ENCODE data around the gene VSTM5.

The VSTM5 gene

DNA sequence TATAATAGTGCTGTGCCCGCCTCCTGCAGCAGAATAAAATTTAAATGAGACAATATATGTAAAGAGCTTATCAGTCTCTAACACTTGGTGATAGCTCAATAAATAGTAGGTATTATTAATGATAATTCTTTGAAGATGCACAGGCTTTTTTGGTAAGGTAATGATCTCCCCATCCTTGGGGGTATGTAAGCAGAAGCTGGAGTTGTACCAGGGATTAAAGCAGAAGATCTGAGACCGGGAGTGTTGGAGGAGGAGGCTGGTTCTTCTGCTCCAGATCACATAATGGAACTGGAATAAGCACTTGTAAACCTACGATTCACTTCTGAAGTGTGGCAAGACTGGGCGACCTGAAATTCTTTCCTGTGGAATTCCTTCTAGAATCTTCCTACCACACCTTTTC, 8.4 kb downstream of the VSTM5 start:
- no peak for DNase-seq

DNA sequence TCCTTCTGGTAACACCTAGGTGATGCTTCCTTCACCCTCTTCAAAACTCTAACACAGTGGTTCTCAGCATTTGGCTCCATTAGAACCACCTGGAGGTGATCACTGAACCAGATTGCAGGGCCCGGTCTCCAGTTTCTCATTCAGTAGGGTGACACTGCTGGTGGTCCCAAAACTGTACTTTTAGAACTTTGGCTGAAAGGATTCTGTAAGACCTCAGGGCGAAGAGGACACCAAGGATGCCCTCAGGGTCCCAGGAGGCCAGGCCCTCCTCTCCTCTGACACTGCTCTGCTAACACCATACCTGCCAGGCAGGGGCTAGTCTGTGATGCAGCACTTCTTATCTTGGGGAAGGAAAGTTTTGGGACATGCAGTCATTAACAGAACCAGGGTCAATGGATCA, 9.0 kb downstream of the VSTM5 start:
- DNase-seq, result no peak

DNA sequence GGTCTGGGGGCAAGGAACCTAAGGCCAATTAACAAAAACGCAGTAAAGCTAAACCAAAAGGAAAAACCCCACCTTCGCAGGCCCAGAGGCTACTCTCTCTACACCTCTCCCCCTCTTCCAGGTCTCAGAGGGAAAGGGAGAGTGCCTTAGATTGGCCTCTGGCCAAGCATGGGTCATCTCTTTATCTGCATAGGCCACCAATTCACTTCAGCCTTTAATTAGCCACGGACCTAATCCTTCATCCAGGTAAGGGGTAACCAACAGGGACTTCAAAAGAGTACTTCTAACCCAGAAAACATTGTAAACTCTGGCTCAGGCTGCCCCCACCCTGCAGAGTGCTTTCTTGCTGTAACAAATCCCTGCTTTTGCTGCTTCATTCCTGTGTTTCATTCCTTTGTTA, 9.4 kb downstream of the VSTM5 start:
- DNase-seq, result no peak

DNA sequence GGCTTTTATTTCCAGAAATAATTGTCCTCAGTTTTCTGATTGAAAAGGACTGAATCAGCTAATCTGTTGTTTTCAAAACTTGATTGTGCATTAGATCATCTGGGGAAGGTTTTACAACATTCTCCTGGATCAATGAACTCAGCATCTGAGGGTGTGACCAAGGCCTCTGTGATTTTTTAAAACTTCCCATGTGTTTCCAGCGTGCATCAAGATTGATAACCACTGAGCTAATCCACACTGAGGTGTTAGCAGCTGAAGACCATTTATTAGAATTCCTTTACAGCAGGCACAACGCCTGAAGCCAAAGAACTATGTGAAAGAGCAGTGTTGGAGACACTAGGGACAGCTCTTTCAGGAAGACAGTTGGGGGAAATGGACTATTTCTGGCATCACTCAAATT, 10.2 kb downstream of the VSTM5 start:
- DNase-seq, result no peak

DNA sequence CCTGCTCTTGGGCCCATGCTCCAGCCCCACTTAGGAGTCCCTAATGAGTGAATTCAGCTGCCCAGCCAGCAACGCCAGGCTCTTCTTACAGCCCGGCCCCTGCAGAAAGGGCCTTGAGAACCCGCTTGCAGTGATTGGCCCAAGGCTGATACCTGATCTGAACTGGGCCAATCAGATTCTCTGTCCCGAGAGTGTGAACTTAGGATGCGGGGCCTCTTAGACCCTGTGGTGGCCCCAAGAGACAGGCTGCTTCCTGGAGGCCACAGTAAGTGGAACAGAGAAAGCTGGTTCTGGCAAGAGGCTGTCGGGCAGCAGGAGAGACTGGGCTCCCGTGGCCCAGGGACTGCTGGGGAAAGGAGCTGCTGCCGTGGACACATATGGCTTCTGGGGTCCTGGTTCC, 11.5 kb downstream of the VSTM5 start:
- DNase-seq, result no peak

DNA sequence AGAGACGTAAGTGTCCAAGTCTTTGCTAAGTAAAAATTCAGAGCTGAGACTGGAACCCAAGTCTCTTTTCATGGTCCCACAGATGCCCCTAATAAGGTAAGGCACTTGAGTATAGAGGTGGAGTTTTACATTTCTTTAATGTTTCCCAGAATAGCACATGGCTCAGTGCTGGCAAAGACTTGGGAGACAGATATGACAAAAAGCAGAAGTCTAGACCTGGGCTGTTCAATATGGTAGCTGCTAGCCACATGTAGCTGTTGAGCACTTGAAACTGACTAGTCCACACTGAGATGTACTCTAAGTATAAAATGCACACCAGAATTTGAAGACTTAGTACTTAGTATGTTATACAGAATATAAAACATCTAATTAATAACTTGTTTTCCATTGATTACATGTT, 17.6 kb downstream of the VSTM5 start:
- DNase-seq, result no peak

DNA sequence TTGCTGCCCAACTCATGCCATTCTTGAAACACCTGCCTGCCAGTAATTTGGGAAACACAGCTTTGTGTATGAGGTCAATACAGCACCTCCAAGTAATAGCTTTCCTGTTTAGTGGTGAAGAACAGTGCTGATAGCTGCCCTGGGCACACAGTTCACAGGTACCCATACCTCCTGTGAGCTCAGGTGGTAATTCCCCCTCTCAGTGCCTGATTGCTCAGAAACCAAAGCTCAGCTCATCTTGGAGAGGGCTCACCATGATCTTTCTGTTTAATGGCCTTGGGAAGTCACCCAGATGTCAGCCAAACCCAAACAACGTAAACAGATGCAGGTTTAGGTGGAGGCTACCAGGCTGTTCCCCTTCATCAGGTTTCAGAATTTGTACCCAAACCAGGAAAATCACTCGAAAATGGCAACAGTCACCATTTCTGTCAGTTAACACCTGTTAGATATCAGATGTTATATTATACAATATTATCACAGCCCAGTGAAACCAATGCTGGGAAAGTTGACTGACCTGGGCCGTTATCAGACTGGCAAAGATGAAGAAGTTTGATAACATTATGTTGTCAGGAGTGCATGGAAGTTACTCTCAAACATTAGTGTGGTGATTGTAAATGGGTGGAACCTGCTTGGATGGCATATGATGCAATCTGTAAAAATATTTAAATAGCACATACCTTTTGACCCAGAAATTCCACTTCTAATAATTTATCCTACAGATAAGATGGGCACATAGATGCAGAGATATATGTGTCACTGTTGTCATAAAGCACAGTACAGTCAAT, 18.9 kb downstream of the VSTM5 start:
- no peak for DNase-seq

DNA sequence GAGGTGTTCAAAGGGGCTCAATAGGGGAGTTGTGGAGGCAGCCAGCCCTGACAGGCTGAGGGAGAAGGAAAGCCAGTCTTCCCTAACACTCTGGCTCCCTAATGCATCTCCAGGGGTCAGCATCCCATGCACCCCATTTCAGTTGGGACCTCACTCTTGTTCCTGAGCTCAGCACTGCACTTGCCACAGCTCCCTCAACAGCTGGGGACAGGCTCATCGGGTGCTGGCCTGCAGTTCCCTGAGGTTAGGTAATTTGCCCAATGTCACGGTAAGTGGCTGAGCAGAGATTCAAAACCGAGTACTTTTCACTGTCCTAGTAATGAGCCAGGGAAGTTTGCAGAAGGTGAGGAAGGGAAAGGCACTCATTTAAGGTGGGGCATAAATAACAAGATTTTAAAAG, 20.8 kb downstream of the VSTM5 start:
- no peak for DNase-seq

DNA sequence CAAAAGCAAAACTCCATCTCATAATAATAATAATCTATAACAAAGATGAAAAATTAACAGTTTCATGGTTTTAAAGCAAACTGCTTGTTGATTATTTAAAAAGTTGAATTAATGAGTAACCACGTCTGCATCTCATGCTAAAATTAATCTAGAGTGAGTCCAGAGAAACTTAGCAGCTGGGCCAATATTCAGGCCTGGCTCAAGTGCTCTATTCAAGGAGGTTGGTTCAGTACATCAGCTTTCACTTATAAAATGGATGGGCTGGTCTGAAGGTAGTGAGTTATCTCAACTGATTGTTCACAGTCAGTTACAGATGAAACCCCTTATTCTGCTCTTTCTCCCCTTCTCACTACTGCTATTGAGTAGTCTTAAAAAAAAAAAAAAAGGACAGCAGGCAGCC, 23.1 kb downstream of the VSTM5 start:
- no peak for DNase-seq

DNA sequence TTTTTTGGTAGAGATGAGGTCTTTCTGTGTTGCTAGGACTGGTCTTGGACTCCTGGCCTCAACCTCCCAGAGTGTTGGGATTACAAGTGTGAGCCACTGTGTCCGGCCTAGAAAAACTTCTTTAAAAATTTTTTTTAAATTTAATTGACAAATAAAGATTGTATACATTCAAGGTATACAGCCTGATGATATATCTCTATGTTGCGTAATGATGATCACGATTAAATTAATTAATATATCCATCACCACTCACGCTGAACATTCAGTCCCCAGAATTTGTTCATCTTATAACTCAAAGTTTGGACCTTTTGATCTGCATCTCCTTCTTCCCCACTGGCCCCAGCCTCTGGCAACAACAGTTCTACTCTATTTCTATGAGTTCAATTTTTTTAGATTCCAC, 27.2 kb downstream of the VSTM5 start:
- no peak for DNase-seq

DNA sequence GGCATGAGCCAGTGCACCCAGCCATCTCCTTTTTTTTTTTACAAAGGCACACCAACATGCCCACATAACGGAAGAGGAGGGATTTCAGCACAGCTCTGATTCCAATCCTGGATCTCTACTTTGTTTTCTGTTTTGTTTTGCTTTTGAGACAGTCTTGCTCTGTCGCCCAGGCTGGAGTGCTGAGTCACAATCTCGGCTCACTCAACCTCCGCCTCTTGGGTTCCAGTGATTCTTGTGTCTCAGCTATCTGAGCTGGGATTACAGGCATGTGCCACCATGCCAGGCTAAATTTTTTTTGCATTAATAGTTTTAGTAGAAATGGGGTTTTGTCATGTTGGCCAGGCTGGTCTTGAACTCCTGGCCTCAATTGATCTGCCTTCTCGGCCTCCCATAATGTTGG, 28.1 kb downstream of the VSTM5 start:
- DNase-seq, result no peak

DNA sequence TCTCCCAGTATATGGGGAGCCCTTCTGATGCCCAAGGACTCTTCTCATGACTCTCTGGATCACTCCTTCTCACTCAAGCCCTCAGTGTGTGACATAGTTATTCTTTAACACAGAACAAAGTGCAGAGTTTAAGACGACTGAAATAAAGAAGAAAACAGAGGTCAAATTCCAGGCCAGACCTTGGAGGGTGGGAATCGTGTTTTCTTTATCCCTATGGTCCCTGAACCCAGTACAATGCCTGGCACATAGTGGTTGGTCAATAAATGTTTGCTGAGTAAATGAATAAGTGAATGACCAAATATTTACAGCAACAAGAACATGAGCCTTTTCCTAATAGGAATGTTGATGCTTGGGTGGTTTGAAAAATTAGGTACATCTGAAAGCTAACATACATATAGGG, 28.8 kb downstream of the VSTM5 start:
- no peak for DNase-seq

DNA sequence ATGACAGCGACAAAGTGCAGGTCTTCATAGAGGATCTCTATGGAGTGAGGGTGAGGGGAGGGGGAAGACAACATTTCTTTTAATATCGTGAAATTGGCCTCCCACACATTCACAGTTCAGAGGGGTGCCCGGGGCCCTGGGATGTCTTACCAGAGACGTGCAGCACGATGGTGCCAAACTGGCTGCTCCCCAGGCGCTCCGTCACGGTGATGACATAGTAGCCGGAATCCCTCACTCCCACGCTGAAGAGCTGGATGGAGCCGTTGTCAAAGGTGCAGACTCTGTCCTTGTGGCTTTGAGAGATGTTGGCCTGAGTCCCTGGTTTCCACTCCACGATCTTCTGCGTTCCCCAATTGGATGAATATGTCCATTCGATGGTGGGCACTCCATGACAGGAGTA, 29.6 kb downstream of the VSTM5 start:
- DNase-seq, result no peak

DNA sequence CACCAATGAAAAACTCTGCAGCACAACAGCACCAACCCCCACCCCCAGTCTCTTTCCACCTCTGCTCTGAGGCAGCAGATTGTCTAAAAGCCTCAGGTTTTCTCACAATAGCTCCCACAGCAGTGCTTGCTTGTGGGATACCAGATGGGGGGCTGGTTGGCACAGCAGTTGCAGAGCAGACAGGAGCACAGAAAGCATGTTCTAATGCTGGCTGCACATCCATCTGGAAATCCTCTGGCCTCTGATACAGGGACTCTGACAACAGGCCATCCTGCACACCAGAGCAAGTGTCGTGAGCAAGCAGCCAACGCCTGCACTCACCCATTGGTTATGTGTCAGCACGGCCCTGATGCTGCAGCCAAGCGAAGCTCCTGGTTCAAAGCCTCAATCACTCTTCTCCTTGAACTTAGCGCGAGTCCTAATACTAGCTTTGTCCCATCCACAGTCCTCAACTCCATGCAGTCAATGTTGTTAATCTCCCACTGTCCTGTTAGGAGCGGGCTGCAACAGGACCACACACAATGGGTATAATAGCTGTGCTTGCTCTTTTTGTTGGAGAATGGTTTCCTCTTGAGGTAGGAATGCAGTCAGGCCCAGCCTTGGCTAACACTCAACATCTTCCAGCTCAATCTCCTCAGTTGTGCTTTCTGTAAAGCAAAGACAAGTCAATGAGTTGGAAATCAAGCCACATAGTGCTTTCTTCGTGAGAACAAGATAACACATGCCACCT, 30.3 kb downstream of the VSTM5 start:
- no peak for DNase-seq

DNA sequence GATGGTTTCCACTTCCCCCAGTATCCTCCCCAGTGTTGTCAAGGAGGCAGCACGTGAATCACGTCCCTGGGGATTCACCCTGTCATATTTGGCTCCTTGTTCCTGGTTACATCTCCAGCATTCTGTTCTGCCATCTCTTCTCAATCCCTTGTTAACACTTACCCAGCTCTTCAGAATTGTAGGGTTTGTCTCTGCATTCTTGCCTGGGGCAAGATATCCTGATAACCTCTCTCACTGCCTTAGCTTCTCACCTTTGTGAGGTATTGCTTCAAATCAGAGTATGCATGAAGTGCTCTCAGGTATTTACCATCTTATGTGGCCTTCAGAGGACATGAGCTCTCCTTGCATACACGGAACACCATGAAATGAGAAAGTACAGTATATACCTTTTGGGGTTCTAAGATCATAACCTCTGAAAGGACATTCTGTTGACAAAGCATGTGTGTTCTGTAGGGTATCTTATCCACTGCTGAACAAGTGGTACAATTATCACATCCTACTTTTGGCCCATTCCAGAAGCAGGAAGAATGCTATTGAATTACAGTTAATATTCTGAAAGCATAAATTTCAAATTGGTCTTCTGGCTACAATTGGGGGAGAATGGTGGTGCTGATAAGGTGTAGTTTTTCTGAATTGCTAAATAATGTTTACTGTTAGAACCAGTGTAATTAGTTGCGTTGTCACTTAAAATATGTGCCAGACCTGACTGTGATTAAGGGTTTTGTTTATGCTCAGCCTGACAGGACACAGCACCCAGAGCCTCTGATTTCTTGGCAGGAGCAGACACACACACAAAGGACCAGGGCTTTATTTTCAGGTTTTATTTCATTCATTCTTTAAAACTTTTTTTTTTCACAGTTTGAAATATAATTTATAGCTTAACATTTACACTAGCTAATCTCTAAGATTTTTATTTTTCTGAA, 32.7 kb downstream of the VSTM5 start:
- no peak for DNase-seq

DNA sequence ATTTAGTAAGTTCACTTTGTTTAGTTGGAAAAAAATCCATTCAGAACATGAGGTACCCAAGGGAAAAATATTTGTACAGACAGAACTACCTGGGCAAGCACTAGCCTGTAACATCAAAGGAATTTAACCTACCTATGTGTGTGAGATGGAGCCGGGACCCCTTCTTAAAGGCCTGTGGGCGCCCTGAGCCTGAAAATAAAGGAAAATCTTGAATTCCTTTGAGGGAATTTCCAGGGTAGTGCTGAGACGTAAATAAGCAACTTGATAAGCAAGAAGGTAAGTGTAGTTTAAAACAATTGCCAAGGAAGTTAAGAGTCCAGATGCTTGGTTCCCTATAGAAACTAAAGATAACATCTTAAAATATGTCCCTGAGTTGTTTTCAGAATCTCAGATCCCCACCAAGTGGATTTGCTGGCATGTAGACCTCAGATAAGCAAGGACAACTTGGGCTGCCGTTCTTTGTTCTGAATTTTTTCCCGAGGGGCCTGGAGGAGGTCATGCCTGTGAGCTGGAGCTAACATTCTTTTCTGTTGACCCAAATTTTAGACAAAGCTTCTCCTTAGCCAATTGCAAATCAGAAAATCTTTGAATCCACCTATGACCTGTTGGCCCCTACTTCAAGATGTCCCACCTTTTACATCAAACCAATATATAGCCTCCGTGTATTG, 35.3 kb downstream of the VSTM5 start:
- DNase-seq, result no peak

DNA sequence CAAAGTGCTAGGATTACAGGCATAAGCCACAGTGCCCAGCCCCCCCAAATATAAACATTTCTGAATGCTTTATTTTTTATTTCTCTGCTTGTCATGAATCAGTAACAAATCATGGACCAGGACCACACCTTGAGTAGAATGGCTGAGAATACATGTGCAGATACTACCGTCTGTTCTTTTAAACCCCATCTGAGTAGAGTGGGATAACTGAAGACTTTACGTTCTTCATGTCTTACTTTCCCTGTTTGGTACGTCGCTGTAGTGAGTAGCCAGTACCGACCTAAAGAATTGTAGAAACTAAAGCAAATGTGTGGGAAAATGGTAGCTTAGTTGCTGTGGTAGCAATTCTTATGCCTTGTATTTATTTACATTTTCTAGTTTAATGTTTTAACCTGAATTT, 36.4 kb downstream of the VSTM5 start:
- DNase-seq, result no peak

DNA sequence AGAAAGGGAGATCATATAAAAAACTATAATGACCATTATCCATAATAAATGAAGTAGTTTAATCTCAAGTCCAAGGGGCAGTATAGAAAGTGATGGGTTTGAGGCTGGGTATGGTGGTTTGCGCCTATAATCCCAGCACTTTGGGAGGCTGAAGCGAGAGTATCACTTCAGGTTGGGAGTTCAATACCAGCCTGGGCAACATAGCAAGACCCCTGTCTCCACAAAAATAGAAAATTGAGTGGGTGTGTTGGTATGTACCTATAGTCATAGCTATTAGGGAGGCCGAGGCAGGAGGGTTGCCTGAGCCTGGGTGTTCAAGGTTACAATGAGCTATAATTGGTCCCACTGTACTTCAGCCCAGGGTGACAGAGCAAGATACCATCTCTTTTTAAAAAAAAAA, 42.4 kb downstream of the VSTM5 start:
- DNase-seq, result no peak

DNA sequence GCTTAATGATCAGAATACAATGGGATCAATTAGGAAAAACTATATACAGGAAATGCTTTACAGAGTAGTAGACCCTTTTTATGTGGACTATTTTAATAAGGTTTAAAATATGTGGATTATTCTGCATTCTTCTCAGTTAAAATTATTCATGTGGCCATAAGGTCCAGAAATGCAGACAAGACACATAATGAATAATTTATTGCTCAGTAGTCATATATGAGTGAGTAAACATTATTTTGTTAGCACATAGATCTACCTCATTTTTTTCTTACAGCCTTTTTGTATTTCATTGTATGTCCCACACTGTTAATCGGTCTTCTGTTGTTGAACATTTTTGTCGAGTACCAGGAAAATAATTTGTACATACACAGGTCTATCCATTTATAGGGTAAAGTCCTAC, 45.5 kb downstream of the VSTM5 start:
- DNase-seq, result no peak

DNA sequence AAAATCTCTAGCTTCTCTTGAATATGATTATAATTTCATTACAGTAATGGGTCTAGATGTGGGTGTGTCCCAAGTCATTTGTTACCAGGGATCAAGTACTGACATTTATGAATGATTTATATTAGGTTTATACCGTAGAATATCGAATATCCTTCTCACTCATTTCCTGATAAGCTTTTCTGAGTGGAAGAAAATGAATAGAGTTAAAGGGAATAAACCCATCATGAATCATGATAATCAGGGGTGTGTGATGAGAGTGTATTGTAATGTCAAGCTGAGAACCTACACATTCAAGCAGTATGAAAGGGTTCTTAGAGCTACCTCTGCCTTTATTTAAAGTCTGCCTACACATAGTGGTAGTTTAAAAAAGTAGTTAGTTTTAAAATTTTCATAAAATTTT, 49.1 kb downstream of the VSTM5 start:
- no peak for DNase-seq

DNA sequence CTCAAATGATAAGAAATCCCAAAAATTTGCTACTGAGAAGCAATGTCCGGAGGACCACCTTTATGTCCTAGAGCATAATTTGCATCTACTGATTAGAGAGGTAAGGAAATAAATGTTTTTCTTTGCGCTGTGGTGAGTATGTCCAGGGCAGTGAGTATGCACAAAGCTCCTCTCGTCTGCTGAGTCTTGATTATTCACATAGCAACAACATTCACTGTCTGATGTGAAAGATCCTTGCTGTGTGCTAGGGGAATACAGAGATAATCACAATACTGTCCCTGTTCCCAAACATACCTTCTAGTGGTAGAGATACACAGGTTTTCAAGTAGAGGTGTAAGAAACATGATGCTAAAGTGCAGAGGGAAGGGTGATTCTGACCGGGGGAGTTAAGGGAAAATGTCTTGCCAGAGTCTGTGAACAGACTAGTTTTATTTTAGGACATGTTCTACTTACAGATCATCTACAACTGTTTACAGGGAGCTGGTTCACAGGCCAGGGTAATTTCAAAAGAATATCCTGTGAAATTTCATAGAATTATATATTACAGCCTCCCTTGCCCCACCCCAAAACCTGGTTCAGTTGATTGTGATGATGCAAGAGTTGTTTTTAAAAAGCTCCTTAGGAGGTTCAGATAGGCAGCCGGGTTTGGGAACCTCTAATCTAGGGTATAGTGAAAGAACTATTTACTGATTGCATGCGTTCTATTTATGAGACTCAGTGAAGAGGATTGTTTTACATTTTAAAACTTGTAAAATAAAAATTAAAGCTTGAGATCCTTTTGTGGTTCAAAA, 53.8 kb downstream of the VSTM5 start:
- DNase-seq, result no peak

DNA sequence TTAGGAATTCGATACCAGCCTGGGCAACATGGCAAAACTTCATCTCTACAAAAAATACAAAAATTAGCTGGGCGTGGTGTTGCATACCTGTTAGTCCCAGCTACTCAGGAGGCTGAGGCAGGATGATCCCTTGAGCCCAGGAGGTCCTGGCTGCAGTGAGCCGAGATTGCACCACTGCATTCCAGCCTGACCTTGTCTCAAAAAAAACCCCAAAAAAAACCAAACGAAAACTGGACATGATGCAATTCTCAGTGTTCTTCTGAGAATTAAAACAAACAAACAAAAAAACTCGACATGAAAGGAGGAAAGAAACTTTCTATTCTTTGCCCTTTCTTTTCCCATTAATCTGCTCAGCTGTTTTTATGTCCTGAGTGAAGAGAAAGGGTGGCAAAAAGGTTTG, 58.9 kb downstream of the VSTM5 start:
- DNase-seq, result no peak
